Measurements from ENCODE around the gene CLDN8.

The CLDN8 gene

DNA sequence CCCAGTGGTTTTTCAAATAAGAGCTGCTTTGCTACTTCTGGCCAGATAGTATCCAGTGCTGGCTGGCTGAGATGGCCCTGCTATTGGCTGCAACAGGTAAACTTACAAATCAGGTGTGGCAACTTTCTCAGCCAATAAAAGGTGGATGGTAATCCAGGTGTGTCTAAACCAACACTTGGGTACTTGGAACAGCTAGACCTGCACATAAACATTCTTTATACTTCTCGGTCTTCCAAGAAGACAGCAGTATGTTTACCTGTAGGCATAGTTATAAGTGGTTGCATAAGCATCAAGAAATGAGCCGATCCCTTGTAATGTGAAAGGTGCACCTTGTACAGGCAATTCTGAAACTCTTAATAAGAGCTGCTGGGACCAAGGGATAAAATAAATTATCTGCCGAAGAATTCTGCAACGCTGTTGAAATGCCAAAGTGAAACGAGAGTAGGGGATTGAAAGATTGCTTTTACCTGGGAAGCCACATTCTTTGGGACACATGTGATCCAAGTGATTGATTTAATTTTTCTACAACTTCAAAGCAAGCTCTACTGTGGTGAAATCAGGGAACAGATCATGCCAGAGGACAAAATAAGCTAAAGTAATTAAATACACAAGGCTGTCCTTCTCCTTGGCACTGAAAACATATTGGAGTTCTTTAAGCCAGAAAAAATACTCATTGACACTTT is at the start of gene CLDN8:
CLDN8 (minus strand) TSS at position 57 of the 683 bp plus-strand sequence. CDS start 172 bp downstream, outside the sequence.
- DNase-seq, result no peak

DNA sequence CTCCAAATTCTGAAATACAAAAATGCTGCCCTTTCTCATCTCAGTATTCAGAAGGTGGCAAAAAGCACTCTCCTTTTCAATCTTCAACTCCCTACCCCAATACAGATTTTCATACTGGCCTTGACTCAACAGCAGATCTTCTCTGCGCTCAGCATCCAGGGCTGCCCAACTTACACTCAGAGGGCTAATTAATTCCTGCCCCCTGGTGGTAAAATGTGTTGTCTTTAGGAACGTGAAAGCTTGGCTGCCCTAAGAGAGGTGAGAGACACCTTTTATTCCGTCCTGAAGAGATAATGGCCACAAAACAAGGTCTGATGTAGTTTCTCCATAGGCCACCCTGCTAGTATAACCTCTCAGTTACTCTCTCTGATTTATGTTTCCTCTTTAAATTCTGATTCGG is 41.9 kb upstream of the CLDN8 start:
- DNase-seq, result no peak

DNA sequence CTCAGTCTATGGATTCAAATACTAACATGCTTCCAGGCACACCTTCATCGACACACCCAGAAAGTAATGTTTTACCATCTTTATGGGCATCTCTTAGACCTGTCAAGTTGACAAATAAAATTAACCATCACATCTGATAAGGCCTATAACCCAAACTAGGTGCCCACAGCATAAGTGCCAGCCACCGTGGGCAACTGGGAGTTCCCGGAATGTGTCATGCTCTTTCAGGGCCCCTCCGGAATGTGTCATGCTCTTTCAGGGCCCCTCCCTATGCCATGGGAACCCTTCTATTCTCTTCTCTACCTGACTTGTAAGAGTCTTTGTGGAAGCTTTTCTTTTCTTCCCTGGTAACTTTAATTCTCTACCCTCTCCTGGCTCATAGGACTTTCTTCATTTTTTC is 40.2 kb upstream of the CLDN8 start:
- no peak for DNase-seq

DNA sequence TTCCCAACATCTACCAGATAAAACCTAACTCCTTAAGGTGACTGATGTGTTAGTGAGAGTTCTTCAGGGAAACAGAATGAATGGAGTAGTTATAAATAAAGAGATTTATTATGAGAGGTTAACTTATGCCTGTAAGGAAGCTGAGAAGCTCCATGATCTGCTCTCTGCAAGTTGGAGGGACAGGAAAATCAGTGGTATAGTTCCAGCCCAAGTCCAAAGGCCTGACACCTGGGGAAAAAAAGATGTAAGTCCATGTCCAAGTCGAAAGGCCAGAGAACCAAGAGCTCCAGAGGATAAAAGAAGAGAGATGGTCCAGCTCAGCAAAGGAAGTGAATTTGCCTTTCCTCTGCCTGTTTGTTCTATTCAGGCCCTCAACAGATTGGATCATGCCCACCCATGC is 39.8 kb upstream of the CLDN8 start:
- DNase-seq, result no peak

DNA sequence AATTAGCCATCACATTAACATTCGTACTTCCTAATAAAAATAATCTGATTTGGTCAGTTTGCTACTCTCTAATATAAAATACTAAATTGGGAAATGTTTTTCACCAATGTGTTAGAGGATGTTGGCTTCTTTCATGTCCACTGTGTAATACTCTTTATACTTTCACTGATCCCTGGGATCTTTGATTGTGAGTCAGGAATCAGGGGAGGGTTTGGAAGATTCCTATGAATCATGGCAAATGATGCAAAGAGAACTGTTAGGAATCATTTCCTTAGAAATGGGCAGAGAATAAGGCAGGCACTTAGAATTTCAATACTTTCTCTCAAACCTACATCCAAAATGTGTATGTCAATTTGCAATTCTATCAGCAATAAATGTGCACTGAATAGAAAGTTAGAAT is 35.9 kb upstream of the CLDN8 start:
- DNase-seq, result no peak

DNA sequence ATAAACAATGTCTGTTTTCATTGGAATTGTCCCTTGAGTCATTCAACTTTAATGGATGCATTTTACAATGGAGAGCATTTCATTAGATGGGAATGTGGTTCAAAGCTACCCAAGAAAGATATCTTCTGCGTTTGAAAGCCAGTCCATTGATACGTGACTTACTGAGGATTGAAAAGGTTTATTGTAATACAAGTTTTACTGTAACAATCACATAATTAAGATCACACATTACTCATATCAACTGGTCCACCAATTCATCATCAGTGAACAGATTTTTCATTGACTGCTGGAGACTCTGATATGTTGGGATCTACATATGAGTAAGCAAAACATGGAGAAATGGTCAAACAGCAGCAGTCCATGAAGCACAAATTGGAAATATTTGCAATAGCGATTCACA is 34.0 kb upstream of the CLDN8 start:
- no peak for DNase-seq

DNA sequence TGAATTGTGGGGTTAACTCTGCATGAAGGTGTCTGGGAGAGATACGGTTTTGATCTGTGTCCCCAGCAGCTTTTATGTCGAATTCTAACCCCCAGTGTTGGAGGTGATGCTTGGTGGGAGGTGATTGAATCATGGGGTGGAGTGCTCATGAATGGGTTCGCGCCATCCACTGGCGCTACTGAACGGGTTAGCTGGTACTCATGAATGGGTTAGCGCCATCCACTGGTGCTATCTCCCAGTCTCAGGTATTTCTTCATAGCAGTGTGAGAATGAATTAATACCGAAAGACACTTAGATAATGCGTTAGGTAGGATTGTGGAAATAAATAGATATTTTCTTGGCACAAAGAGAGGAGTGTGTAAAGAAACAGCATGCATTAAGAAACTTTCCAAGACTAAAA is 32.9 kb upstream of the CLDN8 start:
- DNase-seq, result no peak

DNA sequence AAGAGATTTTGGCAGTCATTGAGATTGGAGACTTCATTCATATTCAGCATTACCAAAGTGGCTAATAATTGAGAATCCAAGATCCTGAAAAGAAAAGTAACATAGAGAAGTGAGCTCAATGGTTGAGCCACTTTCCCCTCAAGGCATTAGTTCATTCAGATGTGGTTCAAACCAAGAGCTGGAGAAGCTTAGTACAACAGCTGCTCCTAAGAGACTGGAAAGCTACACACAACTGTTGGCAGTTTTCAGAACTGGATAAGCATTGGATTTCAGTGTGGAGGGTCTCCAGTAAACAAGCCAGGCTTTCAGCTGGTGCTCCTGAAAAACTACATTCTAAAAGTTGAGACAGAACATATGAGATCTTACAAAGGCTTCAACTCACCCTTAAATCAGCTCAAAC is 29.2 kb upstream of the CLDN8 start:
- DNase-seq, result no peak

DNA sequence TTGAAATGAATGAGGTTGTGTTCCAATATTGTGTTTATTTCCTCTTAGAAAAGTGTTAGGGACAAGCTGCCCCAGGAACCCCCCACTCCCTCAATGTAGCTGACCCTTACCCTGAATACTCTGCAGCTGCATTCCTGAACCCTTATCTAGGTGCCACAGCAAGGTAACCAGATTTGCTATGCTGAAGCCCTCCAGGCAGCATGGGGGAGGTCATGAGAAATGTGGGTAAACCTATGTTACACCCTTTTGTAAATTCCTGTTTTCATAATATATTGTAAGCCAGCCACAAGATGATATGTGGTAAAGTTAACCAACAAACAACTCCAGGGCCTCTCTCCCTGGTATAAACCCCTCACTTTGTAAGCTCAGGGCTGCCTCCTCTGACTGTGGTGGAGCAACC is 27.8 kb upstream of the CLDN8 start:
- DNase-seq, result no peak

DNA sequence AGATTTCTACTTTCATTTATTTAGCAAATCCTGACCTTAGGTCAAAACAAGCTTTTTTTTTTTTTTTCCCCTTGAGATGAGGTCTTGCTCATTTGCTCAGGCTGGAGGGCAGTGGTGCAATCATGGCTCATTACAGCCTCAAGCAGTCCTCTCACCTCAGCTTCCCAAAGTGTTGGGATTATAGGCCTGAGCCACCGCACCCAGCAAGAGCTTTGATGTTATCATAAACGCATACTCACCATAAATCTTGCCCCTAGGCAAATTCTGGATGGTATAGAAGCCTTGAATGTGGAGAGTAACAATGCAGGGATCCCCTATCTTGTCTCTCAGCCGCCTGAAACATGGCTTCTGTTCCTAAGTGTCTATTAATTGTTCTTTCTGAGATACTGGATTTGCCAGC is 24.8 kb upstream of the CLDN8 start:
- no peak for DNase-seq

DNA sequence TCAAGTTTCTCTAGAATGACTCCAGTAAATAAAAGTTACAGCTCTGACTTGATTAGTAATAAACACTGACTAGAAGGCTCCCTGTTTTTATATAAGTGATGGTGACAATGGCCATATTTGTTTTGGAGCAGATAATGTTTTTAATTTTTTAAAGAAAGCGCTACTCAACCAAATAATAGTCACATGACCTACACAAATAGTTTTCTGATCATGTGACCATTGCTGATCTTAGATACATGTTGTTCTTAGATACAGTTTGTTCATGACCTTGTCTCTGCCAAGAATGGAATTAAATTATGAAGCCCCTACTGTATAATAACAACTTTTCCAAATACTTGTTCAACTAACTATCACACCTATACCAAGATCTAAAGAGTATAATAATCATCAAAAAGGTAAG is 22.3 kb upstream of the CLDN8 start:
- DNase-seq, result no peak

DNA sequence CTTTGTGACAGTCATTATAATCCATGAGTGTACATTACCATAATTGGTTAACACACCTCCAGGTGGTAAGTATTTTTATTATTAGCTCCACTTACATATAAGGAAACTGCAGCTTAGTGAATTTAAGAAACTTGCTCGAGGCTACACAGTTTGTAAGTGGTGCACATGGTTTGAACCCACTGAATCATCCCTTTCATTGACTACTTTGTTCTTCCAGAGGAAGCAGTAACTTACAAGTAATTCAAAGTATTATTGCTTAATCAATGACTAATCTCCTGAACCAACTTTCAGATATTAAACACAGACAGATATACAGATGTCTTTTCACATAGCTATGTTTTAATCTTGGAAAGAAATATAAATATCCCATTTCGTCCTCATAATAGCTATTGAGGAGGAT is 18.7 kb upstream of the CLDN8 start:
- no peak for DNase-seq

DNA sequence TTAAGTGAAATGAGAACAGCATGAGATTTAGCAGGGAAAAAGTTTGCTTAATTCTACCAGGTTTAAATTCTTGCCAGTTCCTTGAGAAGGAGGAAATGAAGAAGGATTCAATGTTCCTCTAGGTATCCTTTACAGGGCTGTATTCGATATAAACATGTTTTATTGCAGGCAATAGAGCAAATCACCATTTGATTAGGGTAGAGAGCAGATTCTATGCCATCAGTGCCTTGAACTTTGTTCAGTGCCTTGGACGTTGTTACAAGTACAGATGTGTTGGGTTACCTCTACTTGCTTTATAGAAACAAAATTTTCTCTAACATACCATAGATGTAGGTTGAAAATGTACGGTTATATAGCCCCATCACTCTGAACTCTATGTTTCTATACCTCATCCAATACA is 18.2 kb upstream of the CLDN8 start:
- DNase-seq, result no peak

DNA sequence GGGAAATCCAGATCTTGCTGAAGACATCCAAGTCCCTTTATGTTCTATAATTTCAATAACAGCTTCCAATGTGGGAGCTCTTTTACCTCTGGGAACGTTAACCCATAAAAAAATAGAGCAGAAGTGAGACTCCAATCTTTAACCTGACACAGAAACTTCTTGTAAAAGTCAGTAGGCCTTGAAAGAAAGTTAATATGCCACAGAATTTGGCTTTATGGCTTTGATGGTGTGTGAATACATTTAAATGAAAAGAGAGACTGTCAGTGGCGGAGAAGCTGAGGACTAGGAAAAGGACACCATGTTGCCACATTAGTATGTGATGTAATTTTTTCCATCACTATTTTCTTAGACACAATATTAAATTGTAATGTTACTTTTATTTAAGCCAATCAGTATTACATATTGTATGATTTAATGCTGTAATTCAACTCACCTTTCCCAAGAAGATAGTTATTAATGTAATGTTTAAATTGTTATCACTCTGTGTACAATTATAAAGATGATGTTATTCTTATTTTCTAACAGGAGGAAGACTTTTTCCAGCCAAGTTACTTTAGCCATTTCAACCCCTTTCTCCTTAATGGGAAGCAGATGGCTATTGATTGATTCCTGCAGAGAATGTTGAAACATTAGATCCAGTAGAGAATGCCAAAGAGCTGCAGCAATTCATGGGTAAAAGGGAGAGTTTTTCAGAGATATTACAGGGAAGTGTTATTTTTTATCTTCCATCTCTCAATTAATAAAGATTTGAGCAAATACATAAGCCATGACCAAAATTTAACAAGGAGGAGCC is 17.5 kb upstream of the CLDN8 start:
- DNase-seq, result no peak

DNA sequence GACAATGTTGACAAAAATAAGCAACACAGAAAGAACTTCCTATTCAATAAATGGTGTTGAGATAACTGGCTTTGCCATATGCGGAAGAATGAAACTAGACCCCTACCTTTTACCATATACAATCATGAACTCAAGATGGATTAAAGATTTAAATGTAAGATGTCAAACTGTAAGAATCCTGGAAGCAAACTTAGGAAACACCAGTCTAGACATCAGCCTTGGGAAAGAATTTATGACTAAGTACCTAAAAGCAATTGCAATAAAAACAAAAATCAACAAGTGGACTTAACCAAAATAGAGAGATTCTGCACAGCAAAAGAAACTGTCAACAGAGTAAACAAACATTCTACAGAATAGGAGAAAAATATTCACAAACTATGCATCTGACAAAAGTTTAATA is 16.1 kb upstream of the CLDN8 start:
- no peak for DNase-seq

DNA sequence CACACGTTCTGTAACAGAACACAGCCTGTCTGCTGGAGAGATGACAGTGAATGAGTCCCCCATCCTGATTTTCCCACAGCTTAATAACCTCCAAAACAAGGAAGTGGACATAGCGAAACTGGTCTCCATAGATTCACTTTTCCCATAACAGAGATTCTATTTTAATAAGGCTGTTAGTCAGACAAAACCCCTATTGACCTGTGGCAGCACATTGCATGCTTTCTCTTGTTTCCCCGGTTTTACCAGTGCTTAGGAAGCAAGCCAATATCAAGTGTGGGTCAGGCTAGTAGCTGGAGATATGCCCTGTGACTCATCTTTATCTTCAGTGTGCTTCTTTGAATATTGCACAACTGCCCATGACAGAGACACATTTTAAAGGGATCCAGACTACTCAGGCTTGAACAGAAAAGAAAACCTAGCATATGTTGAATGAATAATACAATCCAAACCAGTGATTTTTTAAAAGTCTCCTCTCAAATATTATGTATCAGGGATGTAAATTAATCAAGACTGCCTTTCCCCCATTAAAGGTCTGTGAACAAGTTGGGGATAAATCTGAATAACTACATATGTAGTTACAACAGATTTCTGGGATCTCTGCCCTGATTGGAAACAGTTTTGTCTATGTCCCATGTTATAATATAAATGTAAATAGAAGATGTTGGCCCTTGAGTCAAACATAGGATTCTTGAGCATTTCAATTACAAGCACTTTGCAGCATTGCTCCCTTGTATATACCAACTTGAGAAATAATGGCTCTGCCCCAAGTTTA is 11.9 kb upstream of the CLDN8 start:
- no peak for DNase-seq

DNA sequence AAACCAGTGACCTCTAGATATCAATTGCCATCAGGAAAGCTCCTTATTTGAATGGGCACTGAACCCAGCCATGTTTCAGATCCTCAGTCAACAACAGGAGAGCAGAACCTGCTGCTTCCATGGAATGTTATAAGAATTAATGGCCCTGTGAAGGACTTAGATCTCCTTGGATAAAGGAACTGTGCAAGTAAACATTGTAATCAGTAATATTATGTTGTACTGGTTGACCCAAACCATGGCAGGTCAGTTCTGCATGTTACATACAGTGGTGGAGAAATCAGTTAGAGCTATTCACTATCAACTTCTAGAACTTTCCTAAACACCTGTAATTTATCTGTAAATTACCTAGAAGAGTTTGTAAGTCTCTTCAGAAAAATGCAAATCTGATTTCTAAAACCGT is 11.2 kb upstream of the CLDN8 start:
- DNase-seq, result no peak

DNA sequence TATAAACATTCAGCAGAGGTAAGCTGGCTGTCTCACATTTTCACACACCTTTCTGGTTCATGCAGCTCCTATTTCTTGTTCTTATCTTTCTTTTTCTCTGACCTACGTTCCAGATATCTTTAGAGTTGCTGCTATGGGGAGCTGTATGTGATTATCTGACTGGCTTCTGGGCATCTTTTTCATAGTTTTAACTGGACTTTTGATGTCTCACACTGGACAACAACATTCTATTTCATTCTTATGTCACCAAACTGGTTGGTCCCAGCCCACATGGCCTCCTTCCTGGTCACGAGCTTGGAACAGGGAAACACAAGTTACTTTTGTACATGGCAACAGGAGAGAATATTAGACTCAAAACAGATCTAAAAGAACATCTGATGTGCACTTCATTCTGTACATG is 7.7 kb upstream of the CLDN8 start:
- DNase-seq, result no peak

DNA sequence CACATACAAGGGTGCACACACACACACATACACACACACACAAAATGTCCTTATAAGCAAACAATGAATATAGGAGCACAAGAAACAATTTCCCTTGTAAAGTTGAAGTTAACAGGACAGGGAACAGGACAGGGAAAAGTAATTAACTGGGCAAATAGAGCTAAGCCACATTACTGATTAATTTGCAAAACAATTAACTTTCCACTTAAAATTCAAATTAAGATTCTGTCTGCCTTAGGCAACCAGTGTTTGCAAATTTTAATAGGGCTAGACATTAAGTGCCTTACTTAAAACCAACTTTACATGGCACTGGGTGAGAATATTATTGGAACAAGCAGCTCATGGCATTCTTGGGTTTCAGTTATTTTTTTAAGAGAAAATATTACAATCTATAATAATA is 6.8 kb upstream of the CLDN8 start:
- no peak for DNase-seq

DNA sequence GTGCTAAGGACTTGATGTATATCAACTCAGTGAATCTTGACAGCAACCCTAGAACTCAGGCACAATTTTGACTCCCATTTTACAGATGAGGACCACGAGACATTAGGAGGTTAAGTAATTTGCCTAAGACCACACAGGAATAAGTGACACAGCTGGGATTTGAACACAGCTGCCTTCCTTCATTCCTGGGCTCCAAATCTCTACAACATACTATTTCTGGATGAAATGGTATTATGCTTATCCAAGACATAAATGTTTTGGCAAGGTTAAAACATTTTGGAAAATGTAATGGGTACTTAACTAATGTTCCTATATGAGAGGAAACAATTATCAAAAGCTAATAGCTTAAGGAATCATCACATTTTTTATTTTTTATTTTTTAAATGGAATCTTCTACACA is 4.8 kb downstream of the CLDN8 start:
- DNase-seq, result no peak

DNA sequence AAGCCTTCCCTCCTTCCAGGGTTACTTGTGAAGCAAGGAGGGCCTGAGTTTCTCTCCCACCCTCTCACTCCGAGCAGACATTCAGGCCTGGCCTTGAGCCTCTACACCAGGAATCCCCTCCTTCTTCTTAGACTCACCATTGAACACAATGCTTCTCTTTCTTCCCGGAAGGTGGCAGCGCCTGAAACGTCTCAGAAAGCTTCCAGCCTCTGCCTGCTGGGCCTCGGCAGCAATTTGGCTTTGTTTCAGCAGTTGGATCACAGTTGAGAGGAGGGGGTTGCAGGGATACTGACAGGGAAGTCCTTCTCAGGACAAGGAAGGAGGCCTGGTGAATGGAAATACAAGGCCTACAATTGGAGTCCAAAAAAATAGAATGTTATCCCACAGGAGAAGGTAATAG is 6.3 kb downstream of the CLDN8 start:
- no peak for DNase-seq

DNA sequence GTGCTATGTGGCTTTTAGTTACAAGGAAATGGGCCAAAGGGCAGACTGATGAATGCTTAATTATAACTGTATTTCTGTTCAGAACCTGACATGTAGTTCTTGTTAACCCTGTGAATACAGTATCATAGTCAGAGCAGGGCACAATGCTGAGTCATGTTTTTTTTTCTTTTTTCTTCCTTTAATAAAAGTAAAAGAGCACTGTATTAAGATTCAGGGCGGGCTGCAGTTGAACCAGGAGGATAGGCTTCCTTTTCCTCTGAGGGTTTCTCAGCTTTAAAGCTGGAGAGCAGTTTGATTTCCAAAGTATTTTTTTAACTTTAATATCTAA is 8.7 kb downstream of the CLDN8 start:
- DNase-seq, result no peak

DNA sequence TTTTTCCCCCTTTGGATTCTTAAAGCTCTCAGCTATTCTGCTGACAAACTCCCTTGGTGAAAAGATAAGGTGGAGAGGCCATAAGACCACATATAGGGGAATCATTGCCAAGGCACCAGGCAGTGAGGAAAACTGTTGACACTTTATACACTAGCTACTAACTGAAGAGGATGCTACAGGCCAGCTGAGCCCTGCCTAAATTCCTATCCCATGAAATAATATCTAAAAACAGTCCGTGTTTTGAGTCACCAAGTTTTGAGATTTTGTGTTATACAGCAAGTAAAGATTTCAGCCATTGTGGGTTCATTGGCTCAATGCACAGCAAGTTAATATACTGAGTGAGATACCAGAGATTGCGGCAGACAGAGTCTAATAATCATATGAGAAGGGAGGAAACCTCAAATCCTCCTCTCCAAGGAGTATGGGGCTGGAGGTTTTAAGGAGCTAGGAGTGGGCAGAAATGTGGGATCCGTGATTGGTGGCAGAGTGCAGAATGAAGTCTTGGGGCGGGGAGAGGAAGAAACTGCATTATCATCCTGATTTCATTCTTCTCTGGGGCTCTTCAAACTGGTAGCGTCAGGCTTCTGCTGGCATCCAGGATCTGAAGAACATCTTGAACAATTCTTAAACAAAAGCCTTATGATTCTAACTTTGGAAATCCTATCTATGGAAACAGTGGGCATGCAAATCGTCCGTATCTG is 9.2 kb downstream of the CLDN8 start:
- DNase-seq, result no peak

DNA sequence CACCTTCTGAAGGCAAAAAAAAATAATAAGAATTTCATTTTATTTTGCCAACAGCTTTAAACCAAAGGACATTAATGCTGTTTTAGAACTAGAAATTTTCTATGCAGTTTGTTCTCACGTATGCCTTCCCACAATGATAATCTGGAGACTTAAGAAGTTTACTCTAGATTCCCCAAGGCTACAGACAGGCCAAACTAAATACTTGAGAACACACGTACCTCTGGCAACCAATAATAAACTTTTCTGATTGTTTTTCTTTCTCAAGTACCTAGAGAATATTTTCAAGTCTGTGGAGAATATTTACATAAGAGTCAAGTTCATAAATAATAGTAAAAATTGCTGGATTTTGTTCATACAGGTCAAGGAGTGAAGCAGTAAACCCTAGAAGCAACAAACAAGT is 15.9 kb downstream of the CLDN8 start:
- no peak for DNase-seq
